Activated CD4-positive, alpha-beta T cell treated with anti-CD3 and anti-CD28 coated beads, Interleukin-2, Interleukin-4, amounts not matched to agents 100 ng/mL and 50 ng/mL, durations not matched to agents 16 hours and 8 hours (primary cell): ENCODE results near the gene HTR2B.
A peak's percentile ranks its signal among the peaks of the same experiment; 100 is the strongest.
"Not testable (repeated sequence)": the region's sequence is repeated elsewhere in the genome, so short reads cannot be mapped to it uniquely, and the experiment has no call there.

Source experiments
- DNase-seq: peaks from one replicate; pipeline ENCODE4 v3.0.0-alpha.2; 2020; ENCODE audit warnings: low spot score

HTR2B gene

DNA sequence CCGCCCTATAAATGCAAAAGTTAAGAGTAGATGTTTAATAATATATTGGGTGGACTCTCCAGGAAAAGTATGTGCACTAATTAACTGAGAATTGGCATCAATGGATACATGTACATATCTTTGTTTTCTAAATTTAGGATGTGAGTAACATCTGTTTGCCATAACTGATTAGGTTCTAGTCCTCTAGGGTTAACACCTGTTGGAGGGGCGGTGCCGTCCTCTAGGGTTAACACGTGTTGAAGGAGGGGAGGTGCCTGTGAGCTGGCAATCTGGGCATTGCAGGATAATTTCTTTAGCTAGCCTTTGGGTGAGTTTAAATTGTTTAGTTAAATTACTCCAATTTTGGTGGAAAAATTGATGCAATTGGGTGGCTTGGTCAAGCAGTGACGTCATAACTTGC, 30.9 kb downstream of the HTR2B start:
- DNase-seq, result no peak

DNA sequence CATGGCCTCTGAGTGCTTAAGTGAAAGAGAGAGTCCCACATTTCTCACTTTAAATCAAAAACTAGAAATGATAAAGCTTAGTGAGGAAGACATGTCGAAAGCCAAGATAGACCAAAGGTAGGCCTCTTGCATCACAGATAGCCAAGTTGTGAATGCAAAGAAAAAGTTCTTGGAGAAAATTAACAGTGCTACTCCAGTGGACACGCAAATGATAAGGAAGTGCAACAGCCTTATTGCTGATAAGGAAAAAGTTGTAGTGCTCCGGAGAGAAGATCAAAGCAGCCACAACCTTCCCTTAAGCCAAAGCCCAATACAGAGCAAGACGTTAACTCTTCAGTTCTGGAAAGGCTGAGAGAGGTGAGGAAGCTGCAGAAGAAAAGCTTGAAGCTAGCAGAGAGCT, 36.1 kb downstream of the HTR2B start:
- no peak for DNase-seq

DNA sequence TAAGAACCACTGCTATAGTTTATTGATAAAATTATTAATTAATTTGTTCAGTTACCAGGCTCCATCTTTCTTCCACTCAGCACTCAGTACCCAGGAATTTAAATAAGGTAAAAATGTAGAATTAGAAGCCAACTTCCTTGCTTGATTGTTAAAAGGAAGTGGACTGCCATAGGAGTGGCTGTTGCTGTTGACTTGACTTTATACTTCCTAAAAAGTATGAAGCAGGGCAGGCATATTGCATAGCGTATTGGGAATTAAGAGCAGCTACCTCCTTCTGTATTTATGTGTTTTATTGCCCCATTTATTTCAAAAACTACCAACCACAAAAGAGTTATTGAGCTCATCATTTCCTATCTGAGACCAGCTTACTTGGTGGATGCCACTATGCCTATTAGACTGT, 40.3 kb downstream of the HTR2B start:
- no peak for DNase-seq

DNA sequence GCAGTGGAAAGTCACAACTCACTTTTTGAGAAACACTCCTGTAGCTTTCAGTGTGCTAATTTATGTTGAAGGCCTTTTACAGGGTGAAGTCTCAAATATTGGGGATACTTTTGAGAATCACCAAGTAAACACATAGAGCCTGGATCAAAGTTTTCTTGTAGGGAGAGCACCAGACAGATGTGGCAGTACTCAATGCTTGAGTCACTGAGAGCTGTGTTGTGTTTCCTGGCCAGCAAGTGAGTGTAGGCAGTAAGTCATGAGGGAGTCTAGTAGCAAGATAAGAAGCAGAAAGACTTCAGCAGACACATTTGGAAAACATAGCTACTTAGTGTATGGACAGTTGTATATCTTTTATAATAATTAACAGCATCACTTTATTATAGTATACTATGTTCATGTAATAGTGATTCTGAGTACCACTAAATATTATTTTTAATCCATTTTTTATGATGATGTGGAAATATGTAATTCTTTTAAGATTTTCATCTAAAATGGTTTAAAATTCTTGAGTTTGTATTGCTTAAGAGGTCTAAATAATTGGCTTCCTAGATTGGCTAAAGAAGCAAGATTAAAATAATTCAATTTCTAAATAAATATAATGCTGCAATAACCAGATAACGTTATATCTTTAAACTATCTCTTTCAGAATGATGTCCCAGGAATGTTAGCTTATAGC, 55.3 kb downstream of the HTR2B start:
- DNase-seq, result peak; percentile 31

DNA sequence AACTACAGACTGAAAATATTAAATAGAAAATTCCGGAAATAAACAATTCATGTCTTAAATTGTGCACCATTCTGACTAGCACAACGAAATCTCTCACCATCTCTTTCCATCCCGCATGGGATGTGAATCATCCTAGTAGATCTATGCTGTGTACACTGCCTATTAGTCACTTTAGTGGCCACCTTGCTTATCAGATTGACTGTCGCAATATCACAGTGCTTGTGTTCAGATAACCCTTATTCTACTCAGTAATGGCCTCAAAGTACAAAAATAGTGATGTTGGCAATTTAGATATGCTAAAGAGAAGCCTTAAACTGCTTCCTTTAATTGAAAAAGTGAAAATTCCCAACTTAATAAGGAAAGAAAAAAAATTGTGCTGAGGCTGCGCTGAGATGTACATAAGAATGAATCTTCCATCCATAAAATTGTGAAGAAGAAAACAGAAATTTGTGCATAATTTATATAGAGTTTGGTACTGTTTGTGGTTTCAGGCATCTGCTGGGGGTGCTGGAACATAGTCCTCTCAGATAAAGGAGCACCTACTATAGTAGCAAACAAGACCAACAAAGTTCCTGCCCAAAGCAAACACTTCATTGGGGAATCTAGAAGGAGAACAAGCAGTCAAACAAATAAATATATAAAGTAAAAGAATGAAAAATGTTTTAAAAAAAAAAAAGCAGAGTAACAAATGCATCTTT, 56.2 kb downstream of the HTR2B start:
- peak; percentile 85 for DNase-seq

DNA sequence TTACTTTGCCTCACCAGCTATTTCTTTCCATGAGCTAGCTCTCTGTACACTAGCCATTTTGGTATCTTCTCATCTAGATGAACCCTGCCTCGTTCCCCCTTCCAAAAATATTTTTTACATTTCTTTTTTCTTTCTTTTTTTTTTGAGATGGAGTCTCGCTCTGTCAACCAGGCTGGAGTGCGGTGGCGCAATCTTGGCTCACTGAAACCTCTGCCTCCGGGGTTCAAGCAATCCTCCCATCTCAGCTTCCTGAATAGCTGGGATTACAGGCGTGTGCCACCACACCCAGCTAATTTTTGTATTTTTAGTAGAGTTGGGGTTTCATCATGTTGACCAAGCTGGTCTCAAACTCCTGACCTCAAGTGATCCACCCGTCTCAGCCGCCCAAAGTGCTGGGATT, 57.3 kb downstream of the HTR2B start:
- DNase-seq, result not testable (repeated sequence)

DNA sequence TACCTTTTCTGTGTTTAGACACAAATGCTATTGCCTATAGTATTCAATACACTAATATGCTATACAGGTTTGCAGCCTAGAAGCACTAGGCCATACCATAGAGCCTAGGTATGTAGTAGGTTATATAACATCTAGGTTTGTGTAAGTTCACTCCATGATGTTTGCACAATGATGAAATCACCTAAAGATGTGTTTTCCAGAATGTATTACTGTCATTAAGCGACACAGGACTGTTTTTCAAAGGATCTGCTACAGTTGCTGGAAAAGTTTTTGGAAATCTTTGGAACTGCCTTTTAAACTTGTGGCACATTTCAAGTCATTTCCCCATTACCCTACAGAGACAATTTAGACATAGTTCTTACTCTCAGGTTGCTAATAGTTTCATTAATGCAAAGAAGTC, 58.9 kb downstream of the HTR2B start:
- DNase-seq, result no peak

DNA sequence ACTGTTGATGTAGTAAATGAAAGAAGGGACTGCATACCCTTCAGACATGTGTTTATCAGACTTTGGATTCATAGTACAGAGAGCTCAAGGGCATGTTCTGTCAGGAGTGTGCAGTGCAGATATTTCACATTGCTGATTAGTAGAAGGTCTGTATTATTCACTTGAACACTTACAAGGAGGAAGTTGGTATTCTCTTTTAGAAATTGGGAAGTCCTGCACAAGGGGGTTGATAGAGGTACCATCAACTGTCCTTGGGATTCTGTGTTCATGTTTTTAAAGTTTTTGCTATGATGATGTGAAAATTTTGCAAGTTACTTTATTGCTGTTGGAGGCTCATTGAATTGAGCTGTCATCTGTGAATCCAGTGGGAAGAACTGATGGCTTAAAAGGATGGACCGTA, 61.5 kb downstream of the HTR2B start:
- DNase-seq, result no peak

DNA sequence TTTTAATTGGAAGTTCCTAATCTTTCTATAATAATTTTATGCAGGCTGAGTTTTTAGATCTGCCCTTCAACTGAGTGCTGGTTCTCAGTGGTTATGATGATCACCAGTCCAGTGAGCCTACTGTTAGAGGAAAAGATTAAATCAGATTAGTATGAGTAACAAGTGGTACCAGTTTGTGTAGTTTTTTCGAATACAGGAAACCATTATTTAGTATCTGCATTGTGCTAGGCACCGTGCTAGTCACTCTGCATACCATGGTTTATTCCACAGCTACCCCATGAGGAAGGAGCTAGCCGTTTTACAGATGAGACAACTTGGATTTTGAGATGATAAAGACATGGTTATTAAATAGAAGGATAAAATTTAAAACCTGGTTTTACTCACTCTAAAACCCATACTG, 62.1 kb downstream of the HTR2B start:
- peak; percentile 30 for DNase-seq

DNA sequence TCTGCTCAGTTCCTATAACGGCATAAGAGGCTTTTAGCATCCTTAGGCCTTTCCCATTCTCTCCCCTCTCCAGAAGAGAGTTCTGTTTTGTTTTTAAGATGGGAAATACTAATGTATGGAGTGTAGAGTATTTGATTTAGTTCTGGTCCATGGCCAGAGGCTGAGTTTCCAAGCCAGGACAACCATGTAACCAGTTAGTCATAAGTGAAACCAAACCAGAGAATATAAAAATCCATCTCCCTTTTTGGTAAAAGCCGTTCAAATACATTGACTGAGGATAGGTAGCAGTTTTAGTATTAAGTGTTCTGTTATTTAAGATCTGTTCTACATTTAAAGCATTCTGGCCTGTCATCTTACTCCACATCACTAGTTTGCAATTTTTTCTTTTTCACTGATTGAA, 65.1 kb downstream of the HTR2B start:
- DNase-seq, result no peak

DNA sequence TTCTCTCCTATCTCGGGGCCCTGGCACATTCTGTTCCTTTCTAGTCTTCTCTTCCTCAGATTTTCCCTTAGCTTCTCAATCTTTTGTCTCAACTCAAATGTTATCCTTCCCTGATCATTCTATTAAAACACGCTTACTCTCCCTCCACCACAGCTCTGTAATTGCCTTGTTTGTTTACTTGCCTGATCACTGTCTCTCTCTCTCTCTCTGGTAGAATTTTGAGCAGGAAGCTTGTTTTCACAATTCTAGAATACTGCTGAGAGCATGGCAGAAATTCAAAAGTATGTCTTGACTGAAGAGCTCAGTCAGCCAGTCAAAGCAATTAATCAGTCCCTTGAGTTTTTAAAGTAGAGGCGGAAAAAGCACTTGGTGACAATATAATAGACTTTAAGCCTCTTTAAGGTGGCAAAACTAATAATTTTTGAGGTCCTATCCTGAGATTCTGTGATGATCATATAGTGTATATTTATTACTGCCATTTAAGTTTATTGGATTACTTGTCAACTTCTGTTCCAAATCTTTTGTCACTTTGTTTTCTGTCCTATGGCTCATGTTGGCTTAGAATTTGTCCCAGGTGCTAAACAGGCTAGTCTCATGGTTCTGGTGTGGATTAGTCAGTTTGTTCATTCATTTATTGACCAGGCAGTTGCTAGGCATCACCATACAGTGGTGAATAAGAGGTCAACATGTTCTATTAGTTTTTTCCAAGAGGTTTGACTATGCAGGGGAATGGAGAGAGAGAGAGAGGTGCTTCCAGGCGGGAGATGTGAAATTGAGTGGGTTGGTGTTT, 65.9 kb downstream of the HTR2B start:
- DNase-seq, result no peak
